ENCODE results near the gene MAD1L1.

MAD1L1 gene

DNA sequence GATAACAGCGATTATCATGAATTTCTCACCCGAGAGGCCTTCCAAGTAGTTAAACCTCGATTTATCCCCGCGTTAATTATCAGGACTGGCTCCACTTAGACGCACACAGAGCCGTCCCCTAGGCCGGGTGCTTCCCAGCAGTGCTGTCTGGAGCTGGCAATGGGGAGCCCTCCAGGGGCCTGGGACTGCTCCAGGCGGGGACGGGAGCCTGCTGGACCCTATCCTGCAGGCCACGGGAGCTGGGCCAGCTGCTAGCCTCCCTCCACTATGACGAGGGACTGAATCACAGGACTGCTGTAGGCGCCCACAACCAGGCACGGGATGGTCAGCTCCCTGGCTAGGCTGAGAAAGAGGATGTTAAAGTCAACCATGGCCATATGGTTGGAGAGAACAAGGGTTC, 333.5 kb downstream of the MAD1L1 start:
- no peak for DNase-seq

DNA sequence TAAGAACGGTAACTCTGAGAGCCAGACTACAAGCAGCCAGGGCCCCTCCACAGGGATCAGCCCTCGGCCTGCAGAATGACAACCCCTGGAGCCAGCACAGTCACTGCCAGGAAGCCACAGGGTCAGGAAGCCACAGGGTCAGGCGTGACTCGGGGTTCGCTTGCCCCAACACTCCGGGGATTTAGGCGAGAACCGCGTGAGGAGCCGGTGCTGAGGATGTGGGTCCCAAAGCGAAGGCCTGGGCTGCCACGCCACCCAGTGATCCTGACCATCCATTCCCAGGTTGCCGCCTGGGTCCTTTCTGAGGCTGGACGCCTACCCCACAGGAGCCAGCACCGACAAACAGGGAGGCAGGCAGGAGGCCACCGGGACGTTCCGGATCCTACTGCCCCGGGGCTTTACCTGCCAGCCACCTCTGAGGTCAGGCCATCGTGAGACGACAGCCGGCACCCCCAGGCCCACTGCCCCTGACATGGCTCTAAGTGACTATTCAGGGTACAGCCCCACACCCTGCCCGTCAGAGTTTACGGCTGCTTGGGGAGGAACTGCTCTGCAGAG, 334.0 kb downstream of the MAD1L1 start:
- no peak for DNase-seq

DNA sequence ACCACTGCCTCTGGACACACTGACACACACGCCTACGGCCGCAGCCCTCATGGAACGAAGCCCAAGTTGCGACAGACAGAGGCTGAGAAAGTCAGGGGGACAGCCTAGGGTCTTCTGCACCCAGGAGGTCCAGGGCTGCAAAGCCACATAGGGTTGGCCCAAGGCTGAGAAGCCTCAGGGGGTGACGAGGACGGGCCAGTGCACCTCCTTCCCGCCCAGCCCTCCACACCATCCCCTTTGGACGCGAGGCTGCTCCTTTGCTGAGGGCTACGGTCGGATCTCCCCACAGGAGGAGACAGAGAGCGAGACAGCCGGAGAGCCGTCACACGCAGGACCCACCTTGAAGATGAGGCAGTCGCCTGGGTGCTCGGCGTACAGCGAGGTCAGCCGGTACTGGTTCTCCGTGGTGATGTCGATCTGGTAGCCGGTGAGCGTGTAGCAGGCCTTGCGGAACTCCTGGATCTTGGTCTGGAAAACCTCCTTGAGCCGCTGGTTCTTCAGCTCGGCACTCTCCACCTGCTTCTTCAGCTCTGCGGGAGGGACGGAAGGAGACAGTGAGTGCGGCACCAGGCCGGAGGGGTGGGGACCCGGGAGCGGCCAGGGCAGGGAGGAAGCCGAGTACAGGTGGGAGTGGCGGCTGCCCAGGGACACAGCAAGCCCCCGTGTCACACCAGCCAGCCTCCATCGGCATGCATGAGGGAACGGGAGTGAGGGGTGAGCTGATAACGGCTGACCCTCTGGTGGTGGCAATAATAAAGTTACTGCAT, 334.7 kb downstream of the MAD1L1 start:
- DNase-seq, result no peak

DNA sequence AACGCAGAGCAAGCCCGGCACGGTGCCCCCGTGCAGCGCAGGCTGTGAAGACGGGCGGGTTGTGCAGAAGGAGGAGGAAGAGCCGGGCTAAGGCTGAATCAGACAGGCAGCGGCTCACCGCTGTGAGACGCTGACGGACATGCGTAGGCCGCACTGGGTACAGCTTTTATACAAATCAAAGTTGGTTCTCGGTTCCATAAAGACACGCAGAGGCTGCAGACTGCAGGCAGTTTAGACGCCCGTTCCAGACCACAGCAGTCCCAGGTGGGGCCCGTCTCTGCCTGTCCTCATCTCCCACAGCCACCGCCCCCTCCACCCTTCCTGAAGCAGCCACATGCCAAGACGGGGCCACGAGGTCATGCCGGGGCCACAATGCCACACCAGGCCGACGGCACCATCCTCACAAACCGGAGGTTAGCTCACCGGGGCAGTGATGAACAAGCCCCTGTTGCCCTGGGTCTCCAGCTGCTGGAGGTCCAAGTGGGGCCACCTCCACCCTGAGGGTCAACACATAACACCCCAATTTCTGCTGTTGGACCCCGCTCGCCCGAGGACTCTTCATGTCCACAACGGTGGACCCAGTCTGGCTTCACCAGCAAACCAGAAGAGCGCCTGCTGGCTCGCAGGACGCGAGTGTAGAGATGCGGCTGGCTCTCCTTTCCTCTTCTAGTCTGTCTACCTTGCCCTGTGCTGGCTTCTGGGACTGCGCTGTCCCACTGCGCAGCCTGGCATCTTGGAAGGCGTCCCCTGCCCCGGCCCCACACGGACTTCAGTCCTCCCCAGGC, 335.5 kb downstream of the MAD1L1 start:
- DNase-seq, result no peak

DNA sequence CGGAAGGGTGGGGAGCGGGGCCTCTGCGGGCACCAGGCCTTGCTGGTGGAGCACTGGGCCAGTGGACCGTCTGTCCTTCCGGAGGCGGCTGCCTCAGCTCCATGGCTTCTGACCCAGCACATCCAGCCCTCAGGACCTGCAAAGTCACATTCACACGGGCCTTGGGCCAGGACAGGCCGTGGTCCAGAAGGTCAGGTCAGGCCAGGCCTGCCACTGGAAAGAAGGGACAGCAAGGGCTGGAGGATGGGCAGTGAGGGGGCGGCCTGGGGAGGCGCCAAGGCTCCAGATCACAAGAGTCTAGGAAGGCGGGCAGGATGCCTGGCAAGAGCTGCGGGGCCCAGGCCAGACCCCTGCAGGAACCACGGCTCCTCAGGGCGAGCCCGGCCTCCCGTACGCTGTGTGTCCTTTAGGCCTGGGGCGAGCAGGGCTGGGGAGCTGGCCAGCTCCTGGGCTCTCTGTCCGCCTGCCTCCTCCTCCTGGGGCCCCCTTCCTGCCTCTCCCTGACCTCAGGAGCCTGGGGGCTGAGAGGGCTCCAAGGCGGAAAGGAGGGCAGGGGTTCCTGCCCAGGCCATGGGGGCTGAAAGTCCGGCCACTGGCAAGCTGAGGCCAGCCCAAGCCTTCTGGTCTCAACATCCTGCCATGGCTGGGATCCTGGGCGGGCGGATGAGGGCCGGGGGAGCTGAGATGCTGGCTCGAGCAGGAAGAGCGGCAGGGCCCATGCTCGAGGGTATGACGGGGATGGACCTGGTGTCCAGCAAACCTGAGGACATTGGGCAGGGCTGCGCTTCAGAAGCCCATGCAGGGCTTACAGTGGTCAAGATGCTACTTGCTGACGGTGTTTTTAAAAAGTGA, 336.9 kb downstream of the MAD1L1 start:
- DNase-seq, result no peak

DNA sequence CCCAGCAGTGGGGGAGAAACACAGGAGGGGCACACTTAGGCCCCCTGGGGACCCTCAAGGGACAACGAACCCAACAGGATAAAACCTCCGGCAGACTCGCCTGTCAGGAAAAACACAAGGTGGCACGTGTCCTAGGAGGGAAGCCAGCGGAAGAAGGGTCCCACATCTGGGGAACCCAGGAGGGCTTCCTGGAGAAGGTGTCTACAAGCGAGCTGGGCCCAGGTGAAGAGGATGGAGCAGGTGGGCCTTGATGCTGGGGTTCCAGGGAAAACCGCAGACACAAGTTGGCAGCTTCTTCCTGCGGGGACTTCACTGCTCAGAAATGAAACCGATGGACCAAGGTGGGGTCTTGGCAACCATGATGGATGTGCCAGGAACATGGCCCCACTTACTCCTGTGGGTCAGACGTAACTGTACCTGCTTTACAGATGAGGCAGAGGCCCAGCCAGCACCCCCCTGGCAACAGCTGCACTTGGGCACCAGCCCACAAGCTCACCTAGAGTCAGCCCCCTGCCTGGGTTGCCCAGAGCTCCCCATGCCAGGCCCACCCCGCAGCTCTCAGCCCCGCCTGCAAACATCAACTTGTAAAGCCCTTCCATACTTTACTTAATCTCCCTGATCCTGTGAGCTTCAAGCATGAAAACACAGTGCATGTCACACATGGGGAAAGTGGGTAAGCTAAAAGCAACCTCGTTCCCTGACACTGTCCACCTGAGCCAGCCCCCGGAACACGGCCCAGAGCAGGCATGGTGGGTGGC, 337.7 kb downstream of the MAD1L1 start:
- no peak for DNase-seq

DNA sequence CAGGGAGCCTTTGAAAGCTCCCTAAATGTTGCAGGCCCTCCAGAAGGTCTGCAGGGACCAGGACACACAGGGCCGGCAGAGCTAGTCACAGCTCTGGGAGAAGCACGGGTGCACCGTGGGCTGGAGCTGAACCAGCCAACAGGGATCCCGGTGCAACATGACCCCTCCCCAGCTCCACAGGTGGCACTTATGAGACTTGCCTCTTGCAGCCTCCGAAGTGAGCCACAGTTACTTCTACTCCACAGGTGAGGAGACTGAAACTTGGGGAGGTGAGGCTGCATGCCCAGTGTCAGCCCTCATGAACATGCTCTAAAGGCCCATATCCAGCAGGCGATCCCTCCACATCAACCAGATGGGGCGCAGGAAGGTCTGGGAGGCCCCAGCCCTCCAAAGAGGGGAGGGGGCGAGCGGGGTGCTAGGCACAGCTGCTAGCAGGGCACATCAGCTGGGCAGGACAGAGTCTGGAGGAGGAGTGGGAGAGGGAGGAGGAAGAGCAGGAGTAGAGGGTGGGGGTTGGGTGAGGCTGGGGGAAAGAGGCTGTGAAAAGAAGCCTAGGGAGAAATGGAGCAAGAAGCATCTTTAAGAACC, 338.3 kb downstream of the MAD1L1 start:
- no peak for DNase-seq

DNA sequence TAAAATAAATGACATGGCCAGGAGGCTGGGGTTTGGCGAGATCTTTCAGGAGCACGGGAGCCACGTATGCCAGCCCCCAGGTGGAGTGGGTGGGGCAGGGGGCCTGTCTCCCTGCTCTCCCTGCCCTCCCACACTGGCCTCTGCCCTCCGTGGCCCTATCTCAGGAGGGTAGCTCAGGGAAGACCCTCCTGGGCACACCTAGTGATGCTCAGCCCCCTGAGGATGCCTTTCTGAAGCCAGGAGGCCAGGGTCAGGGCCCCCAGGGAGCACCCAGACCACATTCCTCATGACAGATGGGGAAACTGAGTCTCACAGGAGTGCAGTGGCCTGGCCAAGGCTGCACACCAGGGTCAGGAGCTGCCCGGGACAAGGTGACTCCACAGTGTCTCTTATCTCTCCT, 339.3 kb downstream of the MAD1L1 start:
- no peak for DNase-seq

DNA sequence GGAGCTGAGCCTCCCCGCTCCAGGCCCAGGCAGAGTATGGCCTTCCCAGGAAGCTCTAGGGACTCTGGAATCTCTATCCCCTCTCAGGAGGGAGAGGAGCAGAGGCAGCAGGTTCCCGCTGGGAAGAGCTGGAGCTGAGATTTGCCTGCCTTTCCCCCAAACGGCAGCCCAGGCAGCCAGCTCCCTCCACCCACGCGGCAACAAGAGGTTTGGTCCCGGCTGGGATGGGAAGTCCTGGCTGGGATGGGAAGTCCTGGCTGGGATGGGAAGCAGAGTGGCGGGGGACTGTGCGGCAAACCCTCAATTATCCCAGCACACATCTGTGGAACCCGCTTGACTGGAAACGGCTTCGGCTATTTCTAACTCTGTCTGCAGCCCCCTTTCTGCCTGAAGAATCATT, 339.7 kb downstream of the MAD1L1 start:
- no peak for DNase-seq

DNA sequence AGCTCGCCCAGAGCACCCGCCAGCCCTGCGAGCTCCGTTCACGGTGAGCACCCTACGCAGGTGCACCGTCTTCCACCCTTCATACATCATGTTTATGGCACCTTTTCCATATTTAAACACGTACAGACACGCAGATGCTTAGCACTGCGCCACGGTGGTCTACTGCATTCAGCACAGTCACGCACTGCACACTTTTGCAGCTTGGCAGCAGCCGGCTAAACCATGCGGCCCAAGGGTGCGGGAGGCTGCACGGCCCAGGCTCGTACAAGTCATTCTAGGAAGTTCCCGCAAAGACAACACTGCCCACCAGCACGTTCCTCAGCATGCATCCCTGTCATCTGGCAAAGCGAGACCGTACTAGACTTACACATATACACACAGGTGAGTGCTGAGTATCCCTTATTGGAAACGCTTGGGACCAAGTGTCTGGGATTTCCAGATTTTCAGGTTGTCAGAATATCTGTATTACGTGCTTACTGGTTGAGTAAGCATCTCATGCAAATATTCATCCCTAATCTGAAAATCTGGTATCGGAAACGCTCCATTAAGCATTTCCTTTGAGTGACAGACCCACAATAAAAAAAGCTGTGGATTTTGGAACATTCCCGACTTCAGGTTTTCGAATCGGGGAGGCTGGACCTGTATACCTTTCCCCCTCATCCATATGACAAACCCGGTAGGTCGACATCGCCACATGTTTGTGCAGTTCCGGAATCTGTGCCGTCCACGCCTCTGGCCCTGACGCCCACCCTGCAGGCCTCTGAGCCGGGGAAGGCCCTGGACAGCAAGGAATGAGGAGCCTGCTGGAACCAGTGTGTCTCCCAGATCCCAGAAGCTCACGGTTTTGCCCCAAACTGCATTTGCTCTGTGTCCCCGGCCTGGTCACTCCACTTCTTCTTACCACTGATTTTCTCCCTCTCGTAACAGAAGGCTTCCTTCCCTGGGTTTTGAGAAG, 340.5 kb downstream of the MAD1L1 start:
- no peak for DNase-seq

DNA sequence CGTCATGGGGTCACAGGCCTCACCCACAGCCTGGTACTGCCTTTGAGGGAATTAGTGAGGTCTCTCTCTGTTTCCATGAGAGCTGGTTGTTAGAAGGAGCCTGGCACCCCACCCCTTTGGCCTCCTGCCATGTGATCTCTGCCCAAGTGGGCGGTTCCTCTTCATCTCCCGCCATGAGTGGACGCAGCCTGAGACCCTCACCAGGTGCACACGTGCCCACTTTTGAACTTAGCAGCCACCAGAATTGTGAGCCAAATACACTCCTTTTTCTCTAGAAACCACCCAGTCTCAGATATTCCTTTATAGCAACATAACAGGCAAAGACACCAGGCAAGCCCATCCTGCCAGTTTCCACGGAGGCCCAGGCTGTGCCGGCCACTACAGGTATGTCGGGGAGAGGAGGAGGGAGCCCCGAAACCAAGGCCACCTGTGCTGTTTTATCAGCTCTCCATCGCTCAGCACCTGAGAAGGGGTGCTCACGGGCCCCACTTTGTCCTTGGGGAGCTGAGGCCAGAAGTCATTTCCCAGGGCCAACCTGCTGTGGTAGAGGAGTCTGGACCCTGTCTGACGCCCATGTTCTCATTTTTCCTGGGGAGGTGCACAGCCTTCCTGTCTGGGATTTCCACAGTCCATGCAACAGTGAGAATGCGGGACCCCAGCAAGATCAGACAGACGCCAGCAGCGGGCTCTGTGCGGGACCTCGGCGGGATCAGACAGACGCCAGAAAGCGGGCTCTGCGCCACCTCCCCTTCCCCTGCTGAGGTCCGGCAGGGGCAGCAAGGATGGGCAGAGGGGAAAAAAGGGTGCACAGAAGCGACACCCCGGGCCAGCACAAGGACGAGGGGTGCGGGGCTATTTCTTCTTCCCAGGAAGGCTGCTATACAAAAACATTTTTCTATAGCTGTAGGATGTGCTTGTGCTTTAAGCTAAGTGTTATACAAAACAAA, 342.2 kb downstream of the MAD1L1 start:
- no peak for DNase-seq

DNA sequence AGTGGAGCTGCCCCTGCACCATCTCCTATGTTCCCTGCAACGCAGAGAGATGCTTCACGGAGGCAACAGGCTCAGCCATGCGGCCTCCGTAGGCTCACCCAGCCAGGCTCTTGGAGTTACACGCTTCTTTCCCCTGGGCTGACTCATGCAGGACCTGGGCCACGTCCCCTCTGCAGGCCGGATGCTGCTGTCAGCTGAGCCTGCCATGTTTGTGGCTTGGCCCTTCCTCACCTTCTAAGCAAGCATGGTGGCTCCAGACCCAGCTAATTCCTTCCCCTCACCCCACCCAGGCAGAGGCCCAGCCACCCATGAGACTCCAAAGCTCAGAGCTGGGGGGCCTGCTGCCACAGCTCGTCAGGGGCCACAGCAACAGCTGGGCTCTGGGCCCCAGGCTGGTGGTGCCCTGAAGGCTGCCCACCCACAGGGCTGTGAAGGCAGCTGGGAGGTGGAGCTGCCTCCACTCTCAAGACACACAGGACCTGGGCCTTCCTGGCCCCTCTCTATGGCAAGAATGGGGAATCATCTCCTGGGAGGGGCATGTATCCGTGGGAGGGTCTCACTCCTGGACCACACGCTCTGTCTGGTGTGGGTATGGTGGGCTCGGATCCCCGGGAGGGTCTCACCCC, 343.1 kb downstream of the MAD1L1 start:
- no peak for DNase-seq

DNA sequence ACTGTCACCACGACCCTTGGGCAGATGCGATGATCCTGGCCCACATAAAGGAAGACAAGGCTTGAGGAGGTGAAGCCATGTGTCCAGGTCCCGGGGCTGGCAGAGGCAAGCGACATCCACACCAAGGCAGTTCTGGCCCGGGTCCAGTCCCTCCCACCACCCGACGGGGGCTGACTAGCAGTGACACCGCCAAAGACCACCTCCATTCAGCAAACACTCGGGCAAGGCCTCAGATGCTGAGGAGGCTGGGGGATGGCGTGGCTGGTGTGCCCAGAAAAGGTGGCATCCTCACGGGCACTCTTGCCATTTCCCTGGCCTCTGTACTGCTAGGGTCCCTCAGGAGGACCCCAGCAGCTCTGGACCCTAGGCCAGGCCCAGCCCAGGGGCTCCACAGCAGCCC, 343.7 kb downstream of the MAD1L1 start:
- DNase-seq, result no peak

DNA sequence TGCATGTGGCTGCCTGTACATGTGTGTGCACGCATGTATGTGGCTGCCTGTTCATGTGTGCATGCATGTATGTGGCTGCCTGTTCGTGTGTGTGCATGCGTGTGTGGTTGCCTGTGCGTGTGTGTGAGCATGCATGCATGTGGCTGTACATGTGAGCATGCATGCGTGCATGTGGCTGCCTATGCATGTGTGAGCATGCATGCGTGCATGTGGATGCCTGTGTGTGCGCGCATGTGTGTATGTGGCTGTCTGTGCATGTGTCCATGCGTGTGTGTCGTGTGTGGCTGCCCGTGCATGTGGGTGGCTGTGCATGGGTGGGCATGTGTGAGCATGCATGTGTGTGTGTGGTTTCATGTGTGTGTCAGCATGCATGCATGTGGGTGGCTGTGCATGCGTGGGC, 344.3 kb downstream of the MAD1L1 start:
- no peak for DNase-seq

DNA sequence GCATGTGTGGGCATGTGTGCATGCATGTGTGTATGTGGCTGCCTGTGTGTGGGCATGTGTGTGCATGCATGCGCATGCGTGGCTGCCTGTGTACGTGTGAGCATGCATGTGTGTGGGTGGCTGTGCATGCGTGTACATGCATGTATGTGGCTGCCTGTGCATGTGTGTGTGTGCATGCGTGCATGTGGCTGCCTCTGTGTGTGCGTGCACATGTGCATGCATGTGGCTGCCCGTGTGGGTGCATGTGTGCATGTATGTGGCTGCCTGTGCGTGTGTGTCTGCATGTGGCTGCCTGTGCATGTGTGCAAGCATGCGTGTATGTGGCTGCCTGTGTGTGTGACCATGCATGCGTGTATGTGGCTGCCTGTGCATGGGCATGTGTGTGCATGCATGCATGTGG, 345.5 kb downstream of the MAD1L1 start:
- DNase-seq, result no peak

DNA sequence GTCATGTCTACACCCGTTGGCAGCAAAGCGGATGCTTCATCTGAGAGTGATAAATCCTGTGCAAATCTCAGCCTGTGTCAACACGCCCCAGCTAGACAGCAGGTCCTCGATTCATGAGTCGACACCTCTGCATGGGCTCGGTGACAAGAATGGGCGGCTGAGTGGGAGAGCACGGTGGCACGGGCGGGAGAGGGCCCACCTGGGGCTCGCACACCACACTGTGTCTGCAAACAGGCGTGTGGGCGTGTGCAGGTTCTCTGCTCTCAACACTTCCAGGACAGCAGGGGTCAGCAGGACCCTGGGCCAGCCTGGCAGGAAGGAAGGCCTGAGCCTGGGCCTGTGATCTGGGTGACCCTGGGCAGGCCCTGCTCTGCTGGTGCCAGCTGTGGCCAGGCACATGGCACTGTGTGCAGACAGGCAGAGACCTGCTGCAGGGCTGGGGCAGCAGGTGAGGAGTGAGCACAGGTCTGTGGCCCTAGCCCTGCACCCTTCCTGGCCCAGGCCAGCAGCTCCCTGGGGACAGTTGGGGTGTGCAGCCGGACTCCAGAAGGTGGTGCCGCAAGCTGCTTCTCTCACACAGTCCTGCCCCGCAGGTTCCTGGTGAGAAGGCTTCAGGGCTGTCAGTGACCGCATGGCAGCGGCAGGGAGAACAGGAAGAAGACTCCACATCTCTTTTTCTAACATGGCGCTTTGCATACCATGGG, 346.2 kb downstream of the MAD1L1 start:
- no peak for DNase-seq

DNA sequence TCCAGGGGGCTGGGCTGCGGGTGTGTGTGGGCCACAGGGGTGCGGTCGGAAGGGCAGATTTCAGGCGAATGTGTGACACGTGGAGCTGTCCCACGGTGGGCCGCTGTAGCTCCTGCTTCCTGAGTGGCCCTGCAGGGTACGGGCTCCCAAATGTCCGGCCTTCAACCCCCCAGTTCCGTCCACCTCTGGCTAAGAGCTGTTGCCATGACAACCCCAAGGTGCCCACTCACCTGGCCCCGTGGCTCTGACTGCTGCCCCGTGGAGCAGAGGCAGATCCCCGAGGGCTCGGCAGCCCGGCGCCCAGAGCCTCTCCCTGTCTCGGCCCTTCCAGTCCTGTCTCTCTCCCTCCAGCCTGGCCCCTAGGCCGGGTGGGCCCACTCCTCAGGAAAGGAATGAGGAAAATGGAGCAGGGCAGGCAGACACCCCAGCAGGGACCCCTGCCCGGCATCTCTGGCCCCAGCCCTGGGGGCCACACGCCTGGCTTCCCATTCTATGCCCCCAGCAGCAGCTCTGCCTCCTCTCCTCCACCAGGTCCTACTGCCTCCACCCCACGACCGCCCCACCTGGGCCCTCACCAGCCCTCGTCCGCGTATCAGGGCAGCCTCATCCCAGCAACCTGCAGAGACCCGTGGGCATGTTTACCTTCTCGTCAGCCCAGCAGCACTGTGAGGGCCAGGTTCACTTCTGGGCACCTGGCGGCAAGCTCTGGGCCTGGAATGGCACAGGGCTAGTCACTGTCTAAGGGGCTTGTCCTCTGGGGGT, 347.1 kb downstream of the MAD1L1 start:
- DNase-seq, result no peak

Measured in NCI-H774 (cell line).